ENCODE measurements around the gene OSGIN1. TPM values are rescaled to one million over a fixed set of nuclear protein-coding genes. Genes with fewer than 3 reads are reported as not detected.

OSGIN1 gene
- polyA plus RNA-seq, 1 donor from 2014 or later = 2.1 TPM

- no peaks in the 10 kb centered on the region for H3K9me3 ChIP-seq (ENCODE audit: low read length)
- H3K27ac ChIP-seq (ENCODE audit: low read length) = no peak overlapping the region
- no peaks in the 10 kb centered on the region for H3K36me3 ChIP-seq (ENCODE audit: insufficient read depth, low read length)
- H3K79me2 ChIP-seq (replicated peaks; ENCODE audit: insufficient read depth, low read length) = no peaks in the 10 kb centered on the region
- H2AFZ ChIP-seq (ENCODE audit: low read depth, low read length) = no peak overlapping the region
- no peaks in the 10 kb centered on the region for H4K20me1 ChIP-seq (ENCODE audit: insufficient read depth)
- TF ChIP-seq TAF1 (IDR thresholded peaks at IDR 0.05; ENCODE audit: low read depth) (no peak), MXI1 (conservative IDR thresholded peaks at IDR 0.05; ENCODE audit: poor library complexity, severe bottlenecking) (no peak), REST (IDR thresholded peaks at IDR 0.05; ENCODE audit: borderline replicate concordance) (no peak), CTCF (IDR thresholded peaks at IDR 0.05; ENCODE audit: poor library complexity, severe bottlenecking) (no peak), RAD21 (conservative IDR thresholded peaks at IDR 0.05) (no peak)
- no peaks in the 10 kb centered on the region for H3K27me3 ChIP-seq (ENCODE audit: insufficient read depth, low read depth, low read length)
- H3F3A ChIP-seq (ENCODE audit: insufficient read depth, low read length, poor library complexity, severe bottlenecking) = no peaks in the 10 kb centered on the region
- H3K4me2 ChIP-seq (ENCODE audit: low read length) = no peak overlapping the region
- no peak overlapping the region for H3K9ac ChIP-seq (ENCODE audit: low read length)
- H3K4me3 ChIP-seq (ENCODE audit: low read length) = no peak overlapping the region
- no peaks in the 10 kb centered on the region for H3K9me2 ChIP-seq (ENCODE audit: insufficient read depth, low read length)
Measured at GRCh38 chr16:83998091-83998490, 45.1 kb downstream of the OSGIN1 start.

- no peak overlapping the region for H3K27ac ChIP-seq (ENCODE audit: low read length)
- no peaks in the 10 kb centered on the region for H3K9me3 ChIP-seq (ENCODE audit: low read length)
- no peak overlapping the region for H3K9ac ChIP-seq (ENCODE audit: low read length)
- no peaks in the 10 kb centered on the region for H3K9me2 ChIP-seq (ENCODE audit: insufficient read depth, low read length)
- H3F3A ChIP-seq (ENCODE audit: insufficient read depth, low read length, poor library complexity, severe bottlenecking) = no peaks in the 10 kb centered on the region
- H3K27me3 ChIP-seq (ENCODE audit: insufficient read depth, low read depth, low read length) = no peaks in the 10 kb centered on the region
- H2AFZ ChIP-seq (ENCODE audit: low read depth, low read length) = no peak overlapping the region
- H3K4me3 ChIP-seq (ENCODE audit: low read length) = no peak overlapping the region
- no peaks in the 10 kb centered on the region for H3K36me3 ChIP-seq (ENCODE audit: insufficient read depth, low read length)
- no peaks in the 10 kb centered on the region for H4K20me1 ChIP-seq (ENCODE audit: insufficient read depth)
- no peaks in the 10 kb centered on the region for H3K79me2 ChIP-seq (replicated peaks; ENCODE audit: insufficient read depth, low read length)
- TF ChIP-seq REST (IDR thresholded peaks at IDR 0.05; ENCODE audit: borderline replicate concordance) (no peak), MXI1 (conservative IDR thresholded peaks at IDR 0.05; ENCODE audit: poor library complexity, severe bottlenecking) (no peak), SMC3 (conservative IDR thresholded peaks at IDR 0.05; ENCODE audit: poor library complexity) (no peak), RAD21 (conservative IDR thresholded peaks at IDR 0.05) (no peak), CTCF (IDR thresholded peaks at IDR 0.05; ENCODE audit: poor library complexity, severe bottlenecking) (no peak), POLR2AphosphoS5 (IDR thresholded peaks at IDR 0.05) (no peak), TAF1 (IDR thresholded peaks at IDR 0.05; ENCODE audit: low read depth) (no peak), EP300 (conservative IDR thresholded peaks at IDR 0.05; ENCODE audit: poor library complexity, severe bottlenecking) (no peak), EZH2 (IDR thresholded peaks at IDR 0.05; ENCODE audit: borderline replicate concordance, insufficient read depth, low read length, poor library complexity, severe bottlenecking) (no peak)
- no peak overlapping the region for H3K4me2 ChIP-seq (ENCODE audit: low read length)
Measured at GRCh38 chr16:84000989-84001642, 48.1 kb downstream of the OSGIN1 start.
